Activated naive CD4-positive, alpha-beta T cell (primary cell): ENCODE results near the gene ZC3H7B.
A peak's percentile ranks its signal among the peaks of the same experiment; 100 is the strongest.
"Not testable (repeated sequence)": the region's sequence is repeated elsewhere in the genome, so short reads cannot be mapped to it uniquely, and the experiment has no call there.

ENCODE experiments used
- DNase-seq, 4 experiments: peaks; one replicate each; lab custom pipeline; 2025; lab: John Stamatoyannopoulos, UW

ZC3H7B gene

GRCh38 chr22:41301085-41302020, at the start of gene ZC3H7B:
TSS of gene ZC3H7B (plus strand) at chr22:41301525. CDS start at chr22:41320661, 19,136 bp downstream.
- peak; percentile 56 to 75 (median 64) for DNase-seq

GRCh38 chr22:41252365-41252764, 49.0 kb upstream of the ZC3H7B start:
- no peak for DNase-seq

- no peak for DNase-seq
Measured at GRCh38 chr22:41254230-41254629, 47.1 kb upstream of the ZC3H7B start.

GRCh38 chr22:41256254-41257253, 44.8 kb upstream of the ZC3H7B start:
- no peak for DNase-seq

- DNase-seq, result no peak
Measured at GRCh38 chr22:41257696-41258095, 43.6 kb upstream of the ZC3H7B start.

- DNase-seq, result not testable (repeated sequence)
Measured at GRCh38 chr22:41259756-41260155, 41.6 kb upstream of the ZC3H7B start.

GRCh38 chr22:41260871-41261270, 40.5 kb upstream of the ZC3H7B start:
- DNase-seq, result no peak

- no peak for DNase-seq
Measured at GRCh38 chr22:41261541-41262249, 39.6 kb upstream of the ZC3H7B start.

GRCh38 chr22:41262250-41262765, 39.0 kb upstream of the ZC3H7B start:
- DNase-seq, result no peak

GRCh38 chr22:41263704-41264103, 37.6 kb upstream of the ZC3H7B start:
- no peak for DNase-seq

- DNase-seq, result no peak
Measured at GRCh38 chr22:41264408-41264941, 36.9 kb upstream of the ZC3H7B start.

GRCh38 chr22:41267958-41268357, 33.4 kb upstream of the ZC3H7B start:
- no peak for DNase-seq

- DNase-seq, result no peak
Measured at GRCh38 chr22:41271787-41272186, 29.5 kb upstream of the ZC3H7B start.

GRCh38 chr22:41273128-41273527, 28.2 kb upstream of the ZC3H7B start:
- no peak for DNase-seq

- no peak for DNase-seq
Measured at GRCh38 chr22:41274856-41275255, 26.5 kb upstream of the ZC3H7B start.

GRCh38 chr22:41280065-41280464, 21.3 kb upstream of the ZC3H7B start:
- DNase-seq, result no peak

GRCh38 chr22:41280854-41281253, 20.5 kb upstream of the ZC3H7B start:
- DNase-seq, result no peak

GRCh38 chr22:41284465-41284864, 16.9 kb upstream of the ZC3H7B start:
- DNase-seq, result no peak

GRCh38 chr22:41285441-41285819, 15.9 kb upstream of the ZC3H7B start:
- DNase-seq, result peak; percentile 49 to 74 (median 70)

- DNase-seq, result peak; percentile 92 to 98 (median 95)
Measured at GRCh38 chr22:41285820-41286638, 15.3 kb upstream of the ZC3H7B start, which contains the start of gene RANGAP1. TSS of gene RANGAP1 (minus strand) at chr22:41286187. CDS start at chr22:41281044, 5,143 bp downstream.
